AG04449 (cell line): ENCODE results near the gene KRT222.

Experiments used
- CTCF ChIA-PET: fragments of 350-600 bp; formaldehyde crosslinking; extraction: SDS; loops from one replicate; lab custom pipeline; 2021; ENCODE audit warnings: antibody characterized with exemption; lab: Yijun Ruan, JAX
- POLR2A ChIA-PET: fragments of 400-600, 350-600 bp; formaldehyde crosslinking; extraction: SDS; loops from one replicate; lab custom pipeline; 2020; ENCODE audit warnings: antibody characterized with exemption, inconsistent platforms; lab: Yijun Ruan, JAX
- DNase-seq: peaks from one replicate; pipeline ENCODE4 v3.0.0-alpha.2; 2010; ENCODE audit warnings: low read depth, low spot score
- H3K4me3 ChIP-seq: 2 replicates; pipeline ENCODE4 v1.5.1; 2011; ENCODE audit warnings: low read depth, mild to moderate bottlenecking, control low read depth, low read length
- TF ChIP-seq, protein P1 (sequence below): IDR thresholded peaks from one replicate; pipeline ENCODE4 v1.5.1; 2011; ENCODE audit warnings: mild to moderate bottlenecking, moderate library complexity, low read length, control low read depth, inconsistent platforms; ENCODE audit not compliant: insufficient read depth; ENCODE audit errors: missing control alignments

Gene KRT222

GRCh38 chr17:40612599-40613244, 52.3 kb downstream of the KRT222 start:
- ChIA-PET CTCF (interaction anchor here (1.6 to 10.6 kb wide), 4 partner anchors 9 to 1051 kb away, joined by 3 to 159 read pairs (median 29); no protein-coding TSS in a partner anchor), POLR2A (no interaction called here)
- TF ChIP-seq, protein P1, sequence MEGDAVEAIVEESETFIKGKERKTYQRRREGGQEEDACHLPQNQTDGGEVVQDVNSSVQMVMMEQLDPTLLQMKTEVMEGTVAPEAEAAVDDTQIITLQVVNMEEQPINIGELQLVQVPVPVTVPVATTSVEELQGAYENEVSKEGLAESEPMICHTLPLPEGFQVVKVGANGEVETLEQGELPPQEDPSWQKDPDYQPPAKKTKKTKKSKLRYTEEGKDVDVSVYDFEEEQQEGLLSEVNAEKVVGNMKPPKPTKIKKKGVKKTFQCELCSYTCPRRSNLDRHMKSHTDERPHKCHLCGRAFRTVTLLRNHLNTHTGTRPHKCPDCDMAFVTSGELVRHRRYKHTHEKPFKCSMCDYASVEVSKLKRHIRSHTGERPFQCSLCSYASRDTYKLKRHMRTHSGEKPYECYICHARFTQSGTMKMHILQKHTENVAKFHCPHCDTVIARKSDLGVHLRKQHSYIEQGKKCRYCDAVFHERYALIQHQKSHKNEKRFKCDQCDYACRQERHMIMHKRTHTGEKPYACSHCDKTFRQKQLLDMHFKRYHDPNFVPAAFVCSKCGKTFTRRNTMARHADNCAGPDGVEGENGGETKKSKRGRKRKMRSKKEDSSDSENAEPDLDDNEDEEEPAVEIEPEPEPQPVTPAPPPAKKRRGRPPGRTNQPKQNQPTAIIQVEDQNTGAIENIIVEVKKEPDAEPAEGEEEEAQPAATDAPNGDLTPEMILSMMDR = no peak
- no peak for DNase-seq
- H3K4me3 ChIP-seq = no peak overlapping the region

- no peak overlapping the region for H3K4me3 ChIP-seq
- no peak for DNase-seq
- POLR2A ChIA-PET = no interaction called here
- CTCF ChIA-PET = interaction anchor here (1.0 to 1.6 kb wide), 6 partner anchors 8 to 1036 kb away, joined by 3 to 9 read pairs (median 4); no protein-coding TSS in a partner anchor
- TF ChIP-seq, protein P1 = no peak
These were observed 53.0 kb downstream of the KRT222 start for GRCh38 chr17:40611840-40612474.

- CTCF ChIA-PET = interaction anchor here (1.0 to 1.5 kb wide), 2 partner anchors 9 to 1054 kb away, joined by 3 to 10 read pairs; no protein-coding TSS in a partner anchor
- DNase-seq = no peak
- POLR2A ChIA-PET = no interaction called here
- no peak overlapping the region for H3K4me3 ChIP-seq
- TF ChIP-seq, protein P1 = no peak
These were observed 54.6 kb downstream of the KRT222 start for GRCh38 chr17:40610359-40610758.

GRCh38 chr17:40608061-40608581, 56.9 kb downstream of the KRT222 start:
- ChIA-PET CTCF (interaction anchor here (1.1 kb wide), 1 partner anchor 11 kb away, joined by 5 read pairs; no protein-coding TSS in a partner anchor), POLR2A (no interaction called here)
- no peak for DNase-seq
- TF ChIP-seq, protein P1 = no peak
- H3K4me3 ChIP-seq = no peak overlapping the region

GRCh38 chr17:40607641-40608040, 57.3 kb downstream of the KRT222 start:
- POLR2A ChIA-PET = no interaction called here
- CTCF ChIA-PET = interaction anchor here (1.0 to 1.1 kb wide), 2 partner anchors 8 to 12 kb away, joined by 3 to 5 read pairs; no protein-coding TSS in a partner anchor

More at GRCh38 chr17:40607641-40608040, 57.3 kb downstream of the KRT222 start:
- H3K4me3 ChIP-seq = no peak overlapping the region
- TF ChIP-seq, protein P1 = no peak
- DNase-seq = no peak
